HG03575 (cell line): ENCODE results near the gene SCIN.
"Not testable (repeated sequence)": the region's sequence is repeated elsewhere in the genome, so short reads cannot be mapped to it uniquely, and the experiment has no call there.

ENCODE experiments used
- ATAC-seq: cut with Tn5 transposase; IDR thresholded peaks from one replicate; pipeline ENCODE4 v1.9.1; 2021; ENCODE audit not compliant: unreplicated experiment, insufficient number of reproducible peaks, low FRiP score; ENCODE audit errors: extremely low read depth

The SCIN gene

DNA sequence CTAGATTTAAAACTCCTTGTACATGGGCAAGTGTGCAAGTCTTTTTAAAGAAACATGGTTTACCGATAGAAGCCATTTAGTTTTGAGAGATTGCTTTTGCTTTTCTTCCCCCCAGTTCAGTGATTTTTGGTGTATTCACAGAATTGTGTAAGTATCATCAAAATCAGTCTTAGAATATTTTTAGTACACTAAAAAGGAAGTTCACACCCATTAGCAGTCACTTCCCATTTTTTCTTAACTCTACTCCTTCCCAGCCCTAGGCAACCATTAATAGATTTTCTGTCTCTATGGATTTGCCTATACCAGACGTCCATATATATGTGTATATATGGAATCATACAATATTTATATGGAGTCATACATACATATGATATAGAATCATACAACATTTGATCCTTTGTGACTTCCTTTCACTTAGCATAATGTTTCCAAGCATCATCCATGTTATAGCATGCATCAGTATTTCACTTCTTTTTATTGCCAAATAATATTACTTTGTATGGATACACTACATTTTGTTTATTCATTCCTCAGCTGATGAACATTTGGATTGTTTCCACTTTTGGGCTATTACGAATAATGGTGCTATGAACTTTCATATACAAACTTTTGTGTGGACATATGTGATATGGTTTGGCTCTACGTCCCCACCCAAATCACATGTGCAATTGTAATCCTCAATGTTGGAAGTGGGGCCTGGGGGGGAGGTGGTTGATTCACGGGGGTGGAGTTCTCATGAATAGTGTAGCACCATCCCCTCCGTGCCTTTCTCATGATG, 100.4 kb downstream of the SCIN start:
- no peak for ATAC-seq

DNA sequence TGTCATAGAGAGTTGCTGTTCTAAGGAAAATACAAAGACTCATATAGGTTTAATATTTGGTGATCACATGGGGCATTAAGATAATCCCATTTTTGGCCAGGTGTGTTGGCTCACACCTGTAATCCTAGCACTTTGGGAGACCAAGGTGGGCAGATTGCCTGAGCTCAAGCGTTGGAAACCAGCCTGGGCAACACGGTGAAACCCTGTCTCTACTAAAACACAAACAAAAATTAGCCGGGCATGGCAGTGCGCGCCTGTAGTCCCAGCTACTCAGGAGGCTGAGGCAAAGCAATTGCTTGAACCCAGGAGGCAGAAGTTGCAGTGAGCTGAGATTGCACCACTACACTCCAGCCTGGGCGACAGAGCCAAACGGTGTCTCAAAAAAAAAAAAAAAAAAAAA, 102.9 kb downstream of the SCIN start:
- not testable (repeated sequence) for ATAC-seq

GRCh38 chr7:12674053-12674452, 103.5 kb downstream of the SCIN start:
- no peak for ATAC-seq

GRCh38 chr7:12674861-12675260, 104.3 kb downstream of the SCIN start:
- no peak for ATAC-seq

GRCh38 chr7:12683678-12684585, 113.4 kb downstream of the SCIN start:
- no peak for ATAC-seq

DNA sequence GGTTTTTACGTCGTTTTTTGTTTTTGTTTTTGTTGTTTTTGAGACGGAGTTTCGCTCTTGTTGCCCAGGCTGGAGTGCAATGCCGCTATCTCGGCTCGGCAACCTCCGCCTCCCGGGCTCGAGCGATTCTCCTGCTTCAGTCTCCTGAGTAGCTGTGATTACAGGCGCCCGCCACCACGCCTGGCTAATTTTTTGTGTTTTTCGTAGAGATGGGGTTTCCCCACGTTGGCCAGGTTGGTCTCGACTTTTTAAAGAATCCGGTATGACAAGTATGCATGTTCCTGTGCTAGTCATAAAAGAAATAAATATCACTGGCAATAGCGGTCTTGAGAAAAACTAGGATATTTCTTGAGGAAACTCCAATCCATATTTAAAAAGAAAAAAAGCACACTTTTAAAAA, 114.2 kb downstream of the SCIN start:
- ATAC-seq, result no peak

DNA sequence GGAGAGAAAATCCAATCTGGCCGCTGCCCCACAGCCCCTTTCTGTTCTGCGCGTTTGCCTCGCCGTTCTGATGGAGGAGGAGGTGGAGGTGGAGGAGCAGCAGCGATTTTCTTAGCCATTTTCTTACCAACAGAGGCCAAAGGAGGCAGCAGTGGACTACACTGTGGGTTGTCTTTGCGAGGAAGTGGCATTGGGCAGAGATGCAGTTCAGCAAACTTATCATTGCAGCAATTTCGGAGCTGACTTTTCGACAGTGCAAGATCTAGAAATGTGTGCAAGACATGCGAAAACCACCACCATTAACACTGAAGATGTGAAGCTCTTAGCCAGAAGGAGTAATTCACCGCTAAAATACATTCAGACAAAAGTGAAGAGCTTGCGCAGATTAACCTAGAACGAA, 115.0 kb downstream of the SCIN start:
- no peak for ATAC-seq

GRCh38 chr7:12686234-12686890, 115.8 kb downstream of the SCIN start:
- peak; percentile 71 for ATAC-seq

- ATAC-seq, result peak; percentile 71
Measured at GRCh38 chr7:12686891-12687717, 116.6 kb downstream of the SCIN start, which contains the start of gene ARL4A. Gene ARL4A, plus strand, starts transcription at chr7:12687633. Its CDS starts 622 bp downstream, at chr7:12688255.

DNA sequence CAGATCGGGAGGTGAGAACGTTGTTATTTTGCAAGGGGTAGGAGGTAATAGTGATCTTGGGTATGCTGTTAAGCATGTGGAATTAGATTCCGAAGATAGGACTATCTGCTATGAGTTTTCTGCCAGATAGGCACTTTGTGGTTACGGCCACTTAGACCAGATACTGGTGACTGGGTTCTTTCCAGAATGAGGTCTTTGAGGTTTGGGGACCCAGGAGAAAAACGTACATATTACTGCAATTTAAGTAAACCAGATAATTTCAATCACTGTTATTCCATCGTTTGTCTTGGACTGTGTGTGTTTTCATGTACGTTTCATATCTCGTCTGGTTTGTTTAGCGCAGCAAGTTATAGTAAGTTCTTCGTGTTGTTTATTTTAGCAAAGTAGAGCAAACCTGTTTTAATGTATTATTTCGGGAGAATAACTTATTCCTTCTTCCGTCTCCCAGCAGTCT, 117.2 kb downstream of the SCIN start:
- no peak for ATAC-seq

GRCh38 chr7:12688485-12689170, 118.1 kb downstream of the SCIN start:
- not testable (repeated sequence) for ATAC-seq

GRCh38 chr7:12689451-12689850, 118.9 kb downstream of the SCIN start:
- no peak for ATAC-seq

GRCh38 chr7:12690041-12690878, 119.7 kb downstream of the SCIN start:
- ATAC-seq, result no peak

DNA sequence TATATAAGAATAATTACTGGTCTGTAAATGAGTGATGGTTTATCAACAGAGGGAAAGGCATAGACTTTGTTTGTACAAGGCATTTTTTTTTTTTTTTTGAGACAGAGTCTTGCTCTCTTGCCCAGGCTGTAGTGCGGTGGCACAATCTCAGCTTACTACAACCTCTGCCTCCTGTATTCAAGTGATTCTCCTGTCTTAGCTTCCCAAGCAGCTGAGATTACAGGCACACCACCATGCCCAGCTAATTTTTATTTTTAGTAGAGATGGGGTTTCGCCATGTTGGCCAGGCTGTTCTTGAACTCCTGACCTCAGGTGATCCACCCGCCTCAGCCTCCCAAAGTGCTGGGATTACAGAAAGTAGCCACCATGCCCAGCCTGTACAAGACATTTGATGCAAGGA, 120.9 kb downstream of the SCIN start:
- not testable (repeated sequence) for ATAC-seq

GRCh38 chr7:12692035-12692434, 121.5 kb downstream of the SCIN start:
- no peak for ATAC-seq

DNA sequence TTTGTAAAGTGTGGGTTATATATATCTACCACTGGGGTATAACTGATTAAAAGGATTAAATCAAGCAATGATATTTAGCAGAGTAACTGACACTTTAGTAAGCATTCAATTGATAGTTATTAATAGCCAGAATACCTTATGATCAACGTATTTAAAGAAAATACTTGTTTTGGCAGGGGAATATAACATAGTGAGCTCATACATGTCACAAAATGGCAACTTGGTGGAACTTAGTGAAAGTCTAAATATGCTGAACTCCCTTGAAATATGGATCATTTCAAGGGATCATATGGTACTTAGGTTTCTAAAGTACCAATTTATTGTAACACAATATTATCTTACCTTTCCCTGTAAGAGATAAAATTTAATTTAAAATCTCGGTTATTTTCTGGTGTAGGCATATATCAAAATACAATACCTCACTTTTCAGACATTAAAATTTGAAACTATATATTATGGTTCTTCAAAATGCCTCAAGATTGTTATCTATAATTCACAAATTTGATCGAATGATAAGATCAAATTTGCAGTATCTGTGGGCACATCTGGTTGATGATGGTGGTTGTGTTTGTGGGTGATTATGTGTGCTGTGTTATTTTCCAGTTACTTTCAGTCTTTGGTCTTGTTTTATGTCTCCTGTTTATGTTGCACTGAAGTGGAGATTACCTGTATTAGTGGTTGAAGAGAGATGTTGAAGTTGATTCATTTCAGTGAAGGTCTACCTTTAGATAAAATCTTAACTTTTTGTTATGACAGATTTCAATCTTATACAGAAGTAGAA, 122.1 kb downstream of the SCIN start:
- no peak for ATAC-seq

DNA sequence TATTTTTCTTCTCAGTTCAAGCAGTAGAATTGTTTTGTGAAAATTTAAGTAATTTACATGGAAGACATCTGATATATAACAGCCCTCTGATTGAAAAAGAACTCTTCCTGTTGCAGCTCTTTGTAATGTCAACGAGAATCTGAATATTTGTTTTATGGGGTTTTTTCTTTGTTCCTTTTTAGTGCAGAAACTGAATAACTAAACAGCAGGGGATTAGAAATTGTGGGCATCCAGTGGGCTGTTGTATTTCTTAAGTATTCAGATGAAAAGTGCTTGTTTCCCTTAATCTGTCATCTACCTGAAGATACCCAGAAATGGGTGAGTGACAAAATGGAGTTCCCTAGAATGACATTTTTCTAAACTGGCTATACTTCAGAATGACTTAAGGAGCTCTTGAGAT, 124.3 kb downstream of the SCIN start:
- ATAC-seq, result no peak
